Psoas muscle (tissue), 8 donors: ENCODE results near the gene SLC4A9. TPM values are rescaled to one million over a fixed set of nuclear protein-coding genes. Genes with fewer than 3 reads are reported as not detected.

Source experiments
- ATAC-seq, 4 donors: fragments of 200-7000 bp; cut with Tn5 transposase; one replicate each; pipeline ENCODE4 v1.9.1; 2020; ENCODE audit warnings: moderate library complexity in 3 of 4, mild to moderate bottlenecking in 2 of 4
- DNase-seq, 2 donors: peaks; one replicate each; pipeline ENCODE4 v3.0.0-alpha.2; 2020
- H3K27ac ChIP-seq: fragments of 200-600 bp; one replicate; pipeline ENCODE4 v1.8.0; 2022
- H3K27me3 ChIP-seq, 3 donors: fragments of 200-600 bp in 1 of 3; one replicate each; pipeline versions ENCODE4 v1.6.1 to v1.8.0; 2013 to 2022; ENCODE audit warnings: low read length in 2 of 3, mild to moderate bottlenecking in 2 of 3, moderate library complexity in 1 of 3; ENCODE audit not compliant: insufficient read depth in 3 of 3
- H3K36me3 ChIP-seq, 2 donors: fragments of 200-600 bp in 1 of 2; one replicate each; pipeline versions ENCODE4 v1.6.1 to v1.8.0; 2013 to 2022; ENCODE audit warnings: low read depth in 1 of 2, mild to moderate bottlenecking in 1 of 2, moderate library complexity in 1 of 2; ENCODE audit not compliant: insufficient read depth in 1 of 2
- H3K4me1 ChIP-seq: fragments of 200-600 bp; one replicate; pipeline ENCODE4 v1.8.0; 2022
- H3K4me3 ChIP-seq: fragments of 200-600 bp; one replicate; pipeline ENCODE4 v1.8.0; 2022; ENCODE audit warnings: mild to moderate bottlenecking
- H3K9me3 ChIP-seq: fragments of 200-600 bp; one replicate; pipeline ENCODE4 v1.8.0; 2022
- CTCF ChIP-seq: fragments of 200-600 bp; IDR thresholded peaks from one replicate; pipeline ENCODE4 v1.8.0; 2022; ENCODE audit warnings: antibody characterized with exemption
- WGBS, 3 donors: extraction: QIAGEN DNeasy Blood & Tissue Kit; methylation state at CpG; one replicate each; pipeline versions ENCODE4 v1.1.6 to v1.1.7; 2013; 5-methylcytosine and 5-hydroxymethylcytosine counted together
- intact Hi-C, 2 donors: fragments of 100-400 bp; cut with DNase I; formaldehyde crosslinking; loops; one replicate each; pipeline versions ENCODE4 v1.11.0 to v1.14.2; 2022
- polyA plus RNA-seq, 3 donors: library from polyadenylated mRNA; stranded (reverse); fragments of 200-250 nt; gene quantifications; one replicate each; pipeline ENCODE4 v1.2.3, GENCODE V29; 2013
- total RNA-seq, 4 donors: library from RNA; stranded (reverse); fragmentation: NEBNext Ultra II Directional in 2 of 4; extraction: Animal tissue kit (Norgen Biotek cat#: 25700) in 2 of 4; gene quantifications; one replicate each; pipeline versions ENCODE4 v1.2.1 to v1.2.4, GENCODE V29; 2021 to 2023
- donor health status: healthy with polysubstance abuse.
- donor health status: DM: no; HTN: no; CAD: no; lungs with moderate emphysema.
- donor health status: Bipolar disorder and iron deficiency.
- donor health status: healthy.
- donor health status: DM: yes; HTN: yes; CAD: no.
- donor health status: DM: no; HTN: no; CAD: no.
- donor health status: DM: no; HTN: no; CAD: no.
- donor health status: DM: yes; HTN: yes; CAD: no.

Gene SLC4A9
- total and polyA plus RNA-seq, 7 donors: 0.09 TPM; not detected in 6

GRCh38 chr5:140322751-140323731 is 37.0 kb upstream of the SLC4A9 start:
- H3K27me3 ChIP-seq: no peaks in the 10 kb centered on the region
- no peak for TF ChIP-seq CTCF
- intact Hi-C loops: no loop called here
- H3K4me3 ChIP-seq: no peak overlapping the region
- ATAC-seq (peak; percentile 52 to 77 (median 71)), DNase-seq (no peak)
- no peaks in the 10 kb centered on the region for H3K36me3 ChIP-seq
- peak overlapping the region; percentile 54 for H3K27ac ChIP-seq
- H3K9me3 ChIP-seq: no peaks in the 10 kb centered on the region
- WGBS, 3 donors: 21 to 33% (median 28%) methylated on average over 9 of the region's 9 CpGs
- peaks cover 27% of the 10 kb centered on the region for H3K4me1 ChIP-seq

- Histone ChIP-seq H3K4me3 (no peak overlapping the region), H3K4me1 (peaks cover 27% of the 10 kb centered on the region), H3K9me3 (no peaks in the 10 kb centered on the region), H3K27ac (no peak overlapping the region), H3K27me3 (no peaks in the 10 kb centered on the region), H3K36me3 (no peaks in the 10 kb centered on the region)
- DNase-seq (no peak), ATAC-seq (no peak)
- TF ChIP-seq CTCF: no peak
- intact Hi-C loops: no loop called here
- 84 to 91% (median 85%) methylated on average over 5 of the region's 5 CpGs for WGBS, 3 donors
Observed at GRCh38 chr5:140324041-140324600, 35.9 kb upstream of the SLC4A9 start.

GRCh38 chr5:140324617-140325241 is 35.3 kb upstream of the SLC4A9 start:
- DNase-seq (no peak), ATAC-seq (no peak)
- whole genome bisulfite sequencing, 3 donors: 60 to 77% (median 71%) methylated on average over 1 of the region's 1 CpG
- Histone ChIP-seq H3K27me3 (no peaks in the 10 kb centered on the region), H3K36me3 (no peaks in the 10 kb centered on the region), H3K4me1 (peaks cover 32% of the 10 kb centered on the region), H3K27ac (no peak overlapping the region), H3K4me3 (no peak overlapping the region), H3K9me3 (no peaks in the 10 kb centered on the region)
- intact Hi-C loops: no loop called here
- TF ChIP-seq CTCF: no peak

GRCh38 chr5:140325486-140325885 is 34.5 kb upstream of the SLC4A9 start:
- H3K4me1 ChIP-seq: peaks cover 32% of the 10 kb centered on the region
- no peak overlapping the region for H3K27ac ChIP-seq
- WGBS, 3 donors: 88 to 99% (median 96%) methylated on average over 3 of the region's 3 CpGs

More at GRCh38 chr5:140325486-140325885, 34.5 kb upstream of the SLC4A9 start:
- TF ChIP-seq CTCF: no peak
- Histone ChIP-seq H3K4me3 (no peak overlapping the region), H3K9me3 (no peaks in the 10 kb centered on the region), H3K36me3 (no peaks in the 10 kb centered on the region), H3K27me3 (no peaks in the 10 kb centered on the region)
- intact Hi-C loops: no loop called here
- no peak for ATAC-seq
- DNase-seq: no peak
